ENCODE data around the gene PHLPP2.
"Not testable (repeated sequence)": the region's sequence is repeated elsewhere in the genome, so short reads cannot be mapped to it uniquely, and the experiment has no call there.

Gene PHLPP2

GRCh38 chr16:71618429-71618828, 106.1 kb downstream of the PHLPP2 start:
- DNase-seq, result no peak

- DNase-seq, result not testable (repeated sequence)
Measured at GRCh38 chr16:71614956-71615355, 109.5 kb downstream of the PHLPP2 start.

- DNase-seq, result peak; percentile 71
Measured at GRCh38 chr16:71610936-71611871, 113.3 kb downstream of the PHLPP2 start.

- DNase-seq, result no peak
Measured at GRCh38 chr16:71610447-71610846, 114.1 kb downstream of the PHLPP2 start.

DNA sequence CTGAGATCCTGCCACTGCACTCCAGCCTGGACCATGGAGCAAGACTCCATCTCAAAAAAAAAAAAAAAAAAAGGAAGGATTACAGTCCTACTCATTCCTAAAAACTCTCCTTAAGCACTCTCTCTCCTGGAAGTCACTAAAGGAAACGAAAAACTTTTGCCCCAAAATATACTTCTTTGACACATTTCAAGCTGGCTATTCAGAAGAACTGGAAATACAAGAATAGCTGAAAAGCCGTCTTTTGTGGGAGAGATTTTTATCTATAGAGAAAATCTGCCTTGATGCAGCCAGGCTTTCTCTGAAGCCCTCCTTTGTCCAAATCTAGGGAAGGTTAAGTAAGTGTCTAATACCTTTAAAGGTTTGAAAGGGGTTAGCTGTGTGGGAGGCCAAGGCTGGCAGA, 115.4 kb downstream of the PHLPP2 start:
- DNase-seq, result no peak

DNA sequence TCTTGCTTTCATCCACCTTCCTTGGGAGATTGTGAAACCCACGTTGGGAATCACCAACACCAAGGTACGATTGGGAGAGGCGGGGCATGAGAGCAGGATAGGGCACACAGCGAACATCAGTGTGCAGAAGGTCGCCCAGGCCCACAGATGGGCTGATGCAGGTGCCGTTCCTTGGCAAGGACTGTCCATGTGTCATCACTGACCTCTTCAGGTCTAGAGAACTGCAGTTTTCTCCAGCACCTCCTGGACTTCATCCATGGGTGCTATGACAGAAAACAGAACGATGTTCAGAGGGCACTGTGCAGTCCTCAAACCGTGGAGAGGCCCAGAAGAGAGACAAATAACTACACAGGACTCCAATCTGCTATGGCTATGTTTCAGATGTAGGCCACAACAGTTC, 123.7 kb downstream of the PHLPP2 start:
- no peak for DNase-seq

GRCh38 chr16:71598426-71598825, 126.1 kb downstream of the PHLPP2 start:
- DNase-seq, result not testable (repeated sequence)

DNA sequence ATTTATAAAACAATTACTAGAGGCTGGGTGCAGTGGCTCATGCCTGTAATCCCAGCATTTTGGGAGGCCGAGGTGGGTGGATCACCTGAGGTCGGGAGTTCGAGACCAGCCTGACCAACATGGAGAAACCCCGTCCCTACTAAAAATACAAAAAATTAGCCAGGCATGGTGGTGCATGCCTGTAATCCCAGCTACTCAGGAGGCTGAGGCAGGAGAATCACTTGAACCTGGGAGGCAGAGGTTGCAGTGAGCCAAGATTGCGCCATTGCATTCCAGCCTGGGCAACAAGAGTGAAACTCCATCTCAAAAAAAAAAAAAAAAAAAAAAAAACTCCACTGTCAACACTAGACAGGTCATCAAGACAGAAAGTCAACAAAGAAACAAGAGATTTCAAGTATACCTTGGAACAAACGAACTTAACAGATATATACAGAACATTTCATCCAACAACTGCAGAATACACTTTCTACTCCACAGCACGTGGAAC, 129.1 kb downstream of the PHLPP2 start:
- not testable (repeated sequence) for DNase-seq

All from CD4-positive, alpha-beta T cell treated with Interleukin-21 for 1 hour (primary cell).